Neuronal stem cell (in vitro differentiated cells): ENCODE data around the gene GREB1.

Source experiments
- DNase-seq: peaks from one replicate; pipeline ENCODE4 v3.0.0-alpha.2; 2013; ENCODE audit warnings: low spot score
- H2AFZ ChIP-seq: one replicate; pipeline ENCODE4 v1.6.1; 2013; ENCODE audit warnings: mild to moderate bottlenecking, low read length, inconsistent platforms
- H2AK5ac ChIP-seq: 2 replicates; pipeline ENCODE4 v1.6.1; 2013; ENCODE audit warnings: low read depth, mild to moderate bottlenecking, inconsistent platforms, low read length, moderate library complexity, mixed read lengths
- H2BK120ac ChIP-seq: 2 replicates; pipeline ENCODE4 v1.6.1; 2013; ENCODE audit warnings: low read depth, mild to moderate bottlenecking, inconsistent platforms, low read length, moderate library complexity, mixed read lengths
- H2BK12ac ChIP-seq: one replicate; pipeline ENCODE4 v1.6.1; 2013; ENCODE audit warnings: low read length, inconsistent platforms
- H2BK15ac ChIP-seq: 2 replicates; pipeline ENCODE4 v1.6.1; 2013; ENCODE audit warnings: mild to moderate bottlenecking, low read length, inconsistent platforms, mixed read lengths
- H2BK5ac ChIP-seq: one replicate; pipeline ENCODE4 v1.6.1; 2013; ENCODE audit warnings: inconsistent platforms, mild to moderate bottlenecking, low read length, moderate library complexity
- H3K14ac ChIP-seq: one replicate; pipeline ENCODE4 v1.6.1; 2013; ENCODE audit warnings: low read length, inconsistent platforms
- H3K18ac ChIP-seq: 2 replicates; pipeline ENCODE4 v1.6.1; 2013; ENCODE audit warnings: low read length, inconsistent platforms
- H3K23ac ChIP-seq: 2 replicates; pipeline ENCODE4 v1.6.1; 2013; ENCODE audit warnings: low read depth, mild to moderate bottlenecking, mixed read lengths, low read length, inconsistent platforms; ENCODE audit not compliant: poor library complexity
- H3K27ac ChIP-seq: replicated peaks from 3 replicates; pipeline ENCODE4 v1.5.1; 2013; ENCODE audit warnings: low read length, inconsistent platforms
- H3K27me3 ChIP-seq, 3 experiments: 2 replicates each; pipeline ENCODE4 v1.6.1; 2013; ENCODE audit warnings: low read length in 3 of 3, mild to moderate bottlenecking in 2 of 3, inconsistent platforms in 1 of 3, low read depth in 1 of 3, mixed read lengths in 1 of 3, moderate library complexity in 1 of 3; ENCODE audit not compliant: control insufficient read depth in 3 of 3, insufficient read depth in 3 of 3
- H3K36me3 ChIP-seq, 2 donors: replicated peaks in 1 of 2; 2 replicates each; pipeline ENCODE4 v1.6.1; 2013; ENCODE audit warnings: low read length in 2 of 2; ENCODE audit not compliant: control insufficient read depth in 2 of 2, insufficient read depth in 2 of 2
- H3K4ac ChIP-seq: 2 replicates; pipeline ENCODE4 v1.6.1; 2013; ENCODE audit warnings: inconsistent platforms, mild to moderate bottlenecking, low read length, moderate library complexity
- H3K4me1 ChIP-seq, 2 donors: 1 replicate in 1 of 2; 2 replicates in 1 of 2; pipeline ENCODE4 v1.6.1; 2013; ENCODE audit warnings: low read length in 2 of 2, low read depth in 1 of 2; ENCODE audit not compliant: control insufficient read depth in 2 of 2, insufficient read depth in 1 of 2
- H3K4me2 ChIP-seq: one replicate; pipeline ENCODE4 v1.6.1; 2013; ENCODE audit warnings: mild to moderate bottlenecking, low read length, inconsistent platforms; ENCODE audit not compliant: insufficient read depth, poor library complexity, severe bottlenecking
- H3K4me3 ChIP-seq, 2 donors: 2 replicates each; pipeline ENCODE4 v1.5.1; 2013; ENCODE audit warnings: low read length in 2 of 2, mild to moderate bottlenecking in 2 of 2, inconsistent platforms in 1 of 2, moderate library complexity in 1 of 2
- H3K79me1 ChIP-seq: one replicate; pipeline ENCODE4 v1.6.1; 2013; ENCODE audit warnings: low read depth, mild to moderate bottlenecking, inconsistent platforms, low read length, moderate library complexity
- H3K9ac ChIP-seq: one replicate; pipeline ENCODE4 v1.6.1; 2013; ENCODE audit warnings: mild to moderate bottlenecking, low read depth, low read length, inconsistent platforms; ENCODE audit not compliant: poor library complexity
- H3K9me3 ChIP-seq, 2 donors: replicated peaks in 1 of 2; 2 replicates each; pipeline versions ENCODE3 to v1.6.1; 2013; ENCODE audit warnings: low read length in 2 of 2, mild to moderate bottlenecking in 2 of 2, inconsistent platforms in 1 of 2, low read depth in 1 of 2, mixed read lengths in 1 of 2, moderate library complexity in 1 of 2; ENCODE audit not compliant: control insufficient read depth in 2 of 2, insufficient read depth in 1 of 2
- H4K8ac ChIP-seq: one replicate; pipeline ENCODE4 v1.6.1; 2013; ENCODE audit warnings: low read depth, mild to moderate bottlenecking, inconsistent platforms, low read length, moderate library complexity
- H4K91ac ChIP-seq: one replicate; pipeline ENCODE4 v1.6.1; 2013; ENCODE audit warnings: low read length, low read depth, mild to moderate bottlenecking, inconsistent platforms; ENCODE audit not compliant: poor library complexity
- WGBS, 2 donors: extraction: QIAGEN DNeasy Blood & Tissue Kit; methylation state at CpG; one replicate each; pipeline ENCODE4 v1.1.7; 2013; ENCODE audit warnings: missing lambda C conversion rate in 2 of 2, mixed read lengths in 1 of 2; ENCODE audit not compliant: insufficient read length in 2 of 2, insufficient replicate concordance in 1 of 2; ENCODE audit errors: extremely low coverage in 2 of 2; 5-methylcytosine and 5-hydroxymethylcytosine counted together

GREB1 gene

GRCh38 chr2:11584525-11585056 is 50.7 kb downstream of the GREB1 start:
- peaks cover 34 to 98% of the 10 kb centered on the region in 2 donors for H3K36me3 ChIP-seq
- H3K79me1 ChIP-seq = no peaks in the 10 kb centered on the region
- no peak overlapping the region for H2BK120ac ChIP-seq
- no peak overlapping the region for H3K4me2 ChIP-seq
- WGBS, 2 donors = no CpG with 5 or more reads among the region's 18 CpGs
- no peaks in the 10 kb centered on the region for H3K9me3 ChIP-seq
- H2BK15ac ChIP-seq = no peak overlapping the region
- no peaks in the 10 kb centered on the region for H3K27me3 ChIP-seq
- H2AK5ac ChIP-seq = no peak overlapping the region
- H3K18ac ChIP-seq = no peak overlapping the region
- no peak overlapping the region for H3K14ac ChIP-seq
- no peak overlapping the region for H3K4ac ChIP-seq
- no peak overlapping the region for H2BK12ac ChIP-seq
- no peak overlapping the region for H3K4me3 ChIP-seq
- DNase-seq = no peak
- H3K9ac ChIP-seq = no peak overlapping the region
- H3K27ac ChIP-seq = no peak overlapping the region
- no peak overlapping the region for H2AFZ ChIP-seq
- peaks cover 7 to 9% of the 10 kb centered on the region in 2 donors for H3K4me1 ChIP-seq
- no peak overlapping the region for H3K23ac ChIP-seq
- no peak overlapping the region for H4K91ac ChIP-seq
- H2BK5ac ChIP-seq = no peak overlapping the region
- no peak overlapping the region for H4K8ac ChIP-seq

GRCh38 chr2:11585071-11585470 is 51.2 kb downstream of the GREB1 start:
- no CpG with 5 or more reads among the region's 7 CpGs for WGBS, 2 donors
- Histone ChIP-seq H2BK120ac (no peak overlapping the region), H4K8ac (no peak overlapping the region), H3K14ac (no peak overlapping the region), H3K79me1 (no peaks in the 10 kb centered on the region), H3K27me3 (no peaks in the 10 kb centered on the region), H2BK5ac (no peak overlapping the region), H2AK5ac (no peak overlapping the region), H3K23ac (no peak overlapping the region), H4K91ac (no peak overlapping the region), H3K4ac (no peak overlapping the region), H2BK12ac (no peak overlapping the region), H2BK15ac (no peak overlapping the region), H3K4me3 (no peak overlapping the region), H3K9me3 (no peaks in the 10 kb centered on the region), H2AFZ (no peak overlapping the region), H3K18ac (no peak overlapping the region), H3K4me2 (no peak overlapping the region), H3K36me3 (peaks cover 33 to 98% of the 10 kb centered on the region in 2 donors), H3K4me1 (peaks cover 7 to 9% of the 10 kb centered on the region in 2 donors), H3K9ac (no peak overlapping the region), H3K27ac (no peak overlapping the region)
- DNase-seq = no peak

GRCh38 chr2:11588228-11589110 is 54.6 kb downstream of the GREB1 start:
- peak overlapping the region; percentile 51 for H3K9ac ChIP-seq
- H3K79me1 ChIP-seq = no peaks in the 10 kb centered on the region
- H2BK12ac ChIP-seq = no peak overlapping the region
- H4K91ac ChIP-seq = no peak overlapping the region
- H2BK120ac ChIP-seq = no peak overlapping the region
- no peak overlapping the region for H4K8ac ChIP-seq
- H3K36me3 ChIP-seq = peaks cover 21 to 99% of the 10 kb centered on the region in 2 donors
- H3K27ac ChIP-seq = no peak overlapping the region
- no peaks in the 10 kb centered on the region for H3K27me3 ChIP-seq
- no peak for DNase-seq
- H2BK15ac ChIP-seq = no peak overlapping the region
- WGBS, 2 donors = no CpG with 5 or more reads among the region's 21 CpGs
- no peak overlapping the region for H2BK5ac ChIP-seq
- no peak overlapping the region for H2AK5ac ChIP-seq
- H3K4me3 ChIP-seq = no peak overlapping the region
- H3K4me2 ChIP-seq = no peak overlapping the region
- H3K4ac ChIP-seq = no peak overlapping the region
- H3K4me1 ChIP-seq = peaks cover 5 to 13% of the 10 kb centered on the region in 2 donors
- no peak overlapping the region for H3K14ac ChIP-seq
- H3K9me3 ChIP-seq = no peaks in the 10 kb centered on the region
- no peak overlapping the region for H2AFZ ChIP-seq
- H3K18ac ChIP-seq = no peak overlapping the region
- peak overlapping the region; percentile 81 for H3K23ac ChIP-seq

- Histone ChIP-seq H4K91ac (no peak overlapping the region), H3K4me2 (no peak overlapping the region), H2BK120ac (no peak overlapping the region), H2AFZ (no peak overlapping the region), H3K18ac (peak overlapping the region; percentile 6), H3K23ac (no peak overlapping the region), H3K4ac (no peak overlapping the region), H3K36me3 (peaks cover 21 to 99% of the 10 kb centered on the region in 2 donors), H2AK5ac (no peak overlapping the region), H3K27me3 (no peaks in the 10 kb centered on the region), H2BK12ac (no peak overlapping the region), H3K4me1 (peaks cover 0 to 8% of the 10 kb centered on the region in 2 donors), H2BK15ac (no peak overlapping the region), H2BK5ac (no peak overlapping the region), H3K9ac (no peak overlapping the region), H3K79me1 (no peaks in the 10 kb centered on the region), H3K9me3 (no peaks in the 10 kb centered on the region), H3K27ac (no peak overlapping the region), H4K8ac (no peak overlapping the region), H3K14ac (no peak overlapping the region), H3K4me3 (no peak overlapping the region)
- WGBS, 2 donors = no CpG with 5 or more reads among the region's 12 CpGs
- no peak for DNase-seq
Measured at GRCh38 chr2:11589316-11589940, 55.6 kb downstream of the GREB1 start.
